Thoracic aorta (tissue), 2 donors: ENCODE measurements around the gene RPRD2. TPM values are rescaled to one million over a fixed set of nuclear protein-coding genes. Genes with fewer than 3 reads are reported as not detected.
"Not testable (repeated sequence)": the region's sequence is repeated elsewhere in the genome, so short reads cannot be mapped to it uniquely, and the experiment has no call there.

ENCODE experiments used
- ATAC-seq: fragments of 150-250 bp; one replicate; pipeline ENCODE4 v1.8.0; 2017; ENCODE audit warnings: low read depth; ENCODE audit not compliant: insufficient number of reproducible peaks, low FRiP score
- DNase-seq: peaks from one replicate; pipeline ENCODE4 v3.0.0-alpha.2; 2020; ENCODE audit warnings: low spot score
- H3K27ac ChIP-seq, 2 donors: fragments of 200-600 bp; sonication (generic); 1 replicate in 1 of 2; 2 replicates in 1 of 2; pipeline ENCODE4 v1.5.1; 2016; ENCODE audit warnings: mild to moderate bottlenecking in 2 of 2, moderate library complexity in 2 of 2
- H3K27me3 ChIP-seq: fragments of 200-600 bp; sonication (generic); replicated peaks from 2 replicates; pipeline ENCODE4 v1.6.0; 2016; ENCODE audit warnings: mild to moderate bottlenecking; ENCODE audit not compliant: insufficient read depth
- H3K36me3 ChIP-seq: fragments of 200-600 bp; sonication (generic); one replicate; pipeline ENCODE4 v1.5.1; 2016
- H3K4me1 ChIP-seq, 2 donors: fragments of 200-600 bp; sonication (generic); 1 replicate in 1 of 2; 2 replicates in 1 of 2; pipeline versions ENCODE4 v1.5.1 to v1.6.0; 2016; ENCODE audit warnings: low read depth in 2 of 2, mild to moderate bottlenecking in 1 of 2; ENCODE audit not compliant: control insufficient read depth in 1 of 2
- H3K4me3 ChIP-seq: fragments of 200-600 bp; sonication (generic); 2 replicates; pipeline ENCODE4 v1.5.1; 2016; ENCODE audit warnings: mild to moderate bottlenecking
- H3K9me3 ChIP-seq: fragments of 200-600 bp; sonication (generic); 2 replicates; pipeline ENCODE4 v1.5.1; 2016
- total RNA-seq, 2 donors: library from RNA; depleted of rRNA; stranded (reverse); fragments of >200 nt; gene quantifications; one replicate each; pipeline versions ENCODE4 v1.1.0 to v1.2.3, GENCODE V29; 2016
- TF ChIP-seq, protein P1 (sequence below): fragments of 200-600 bp; sonication (generic); IDR thresholded peaks from one replicate; pipeline ENCODE4 v1.5.1; 2019; ENCODE audit warnings: antibody characterized with exemption

Gene RPRD2
- total RNA-seq, 2 donors from 2014 or later, result 19.5 to 28.4 TPM

DNA sequence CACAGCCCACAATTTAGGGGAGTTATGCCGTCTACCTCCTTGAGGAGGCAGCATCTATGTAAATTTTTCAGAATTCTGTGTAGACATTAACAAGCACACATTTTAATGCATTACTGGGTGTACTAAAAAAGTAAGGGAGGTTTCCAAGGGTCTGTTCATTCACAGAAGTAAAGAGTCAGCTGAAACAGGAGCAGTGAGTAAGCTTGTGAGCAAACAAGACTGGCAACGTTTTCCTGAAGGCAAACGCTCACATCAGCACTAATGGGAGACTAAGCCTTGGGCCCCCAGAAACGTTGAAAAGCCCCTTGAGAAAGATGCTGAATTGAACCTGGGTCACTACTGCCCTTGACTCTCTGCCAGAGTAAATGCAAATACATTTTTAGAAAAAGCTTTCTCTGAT, 25.7 kb downstream of the RPRD2 start:
- H3K4me1 ChIP-seq, result peaks cover 11 to 12% of the 10 kb centered on the region in 2 donors
- no peak overlapping the region for H3K4me3 ChIP-seq
- TF ChIP-seq, protein P1, sequence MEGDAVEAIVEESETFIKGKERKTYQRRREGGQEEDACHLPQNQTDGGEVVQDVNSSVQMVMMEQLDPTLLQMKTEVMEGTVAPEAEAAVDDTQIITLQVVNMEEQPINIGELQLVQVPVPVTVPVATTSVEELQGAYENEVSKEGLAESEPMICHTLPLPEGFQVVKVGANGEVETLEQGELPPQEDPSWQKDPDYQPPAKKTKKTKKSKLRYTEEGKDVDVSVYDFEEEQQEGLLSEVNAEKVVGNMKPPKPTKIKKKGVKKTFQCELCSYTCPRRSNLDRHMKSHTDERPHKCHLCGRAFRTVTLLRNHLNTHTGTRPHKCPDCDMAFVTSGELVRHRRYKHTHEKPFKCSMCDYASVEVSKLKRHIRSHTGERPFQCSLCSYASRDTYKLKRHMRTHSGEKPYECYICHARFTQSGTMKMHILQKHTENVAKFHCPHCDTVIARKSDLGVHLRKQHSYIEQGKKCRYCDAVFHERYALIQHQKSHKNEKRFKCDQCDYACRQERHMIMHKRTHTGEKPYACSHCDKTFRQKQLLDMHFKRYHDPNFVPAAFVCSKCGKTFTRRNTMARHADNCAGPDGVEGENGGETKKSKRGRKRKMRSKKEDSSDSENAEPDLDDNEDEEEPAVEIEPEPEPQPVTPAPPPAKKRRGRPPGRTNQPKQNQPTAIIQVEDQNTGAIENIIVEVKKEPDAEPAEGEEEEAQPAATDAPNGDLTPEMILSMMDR, result no peak
- ATAC-seq (no peak), DNase-seq (no peak)
- H3K27ac ChIP-seq, result no peak overlapping the region
- H3K9me3 ChIP-seq, result no peaks in the 10 kb centered on the region
- no peaks in the 10 kb centered on the region for H3K36me3 ChIP-seq
- no peaks in the 10 kb centered on the region for H3K27me3 ChIP-seq

GRCh38 chr1:150392627-150393026, 28.7 kb downstream of the RPRD2 start:
- Histone ChIP-seq H3K4me1 (peaks cover 3 to 9% of the 10 kb centered on the region in 2 donors), H3K27ac (no peak overlapping the region), H3K36me3 (no peaks in the 10 kb centered on the region), H3K27me3 (no peaks in the 10 kb centered on the region), H3K4me3 (no peak overlapping the region), H3K9me3 (no peaks in the 10 kb centered on the region)
- TF ChIP-seq, protein P1, result no peak
- DNase-seq (no peak), ATAC-seq (no peak)

DNA sequence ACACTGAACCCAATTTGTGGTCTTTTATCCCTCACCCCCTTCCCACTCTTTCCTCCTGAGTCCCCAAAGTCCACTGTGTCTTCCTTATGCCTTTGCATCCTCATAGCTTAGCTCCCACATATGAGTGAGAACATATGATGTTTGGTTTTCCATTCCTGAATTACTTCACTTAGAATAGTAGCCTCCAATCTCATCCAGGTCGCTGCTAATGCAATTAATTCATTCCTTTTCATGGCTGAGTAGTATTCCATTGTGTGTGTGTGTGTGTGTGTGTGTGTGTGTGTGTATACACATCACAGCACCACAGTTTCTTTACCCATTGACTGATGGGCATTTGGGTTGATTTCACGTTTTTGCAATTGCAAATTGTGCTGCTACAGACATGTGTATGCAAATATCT, 31.2 kb downstream of the RPRD2 start:
- H3K27ac ChIP-seq, H3K4me3 ChIP-seq, H3K27me3 ChIP-seq, H3K36me3 ChIP-seq, DNase-seq, H3K9me3 ChIP-seq, H3K4me1 ChIP-seq, ATAC-seq: not testable (repeated sequence)

- H3K27ac ChIP-seq, result no peak overlapping the region
- no peak for ATAC-seq
- no peaks in the 10 kb centered on the region for H3K27me3 ChIP-seq
- no peaks in the 10 kb centered on the region for H3K9me3 ChIP-seq
- TF ChIP-seq, protein P1, result no peak
- no peak for DNase-seq
- no peak overlapping the region for H3K4me3 ChIP-seq
- H3K36me3 ChIP-seq, result no peaks in the 10 kb centered on the region
- no peaks in the 10 kb centered on the region for H3K4me1 ChIP-seq
Observed at GRCh38 chr1:150397392-150398032, 33.6 kb downstream of the RPRD2 start.

GRCh38 chr1:150404465-150404864, 40.5 kb downstream of the RPRD2 start:
- H3K9me3 ChIP-seq, result no peaks in the 10 kb centered on the region
- TF ChIP-seq, protein P1, result no peak
- DNase-seq (no peak), ATAC-seq (no peak)
- H3K27me3 ChIP-seq, result no peaks in the 10 kb centered on the region
- no peak overlapping the region for H3K27ac ChIP-seq
- H3K4me1 ChIP-seq, result peaks cover 2 to 20% of the 10 kb centered on the region in 2 donors
- no peaks in the 10 kb centered on the region for H3K36me3 ChIP-seq
- no peak overlapping the region for H3K4me3 ChIP-seq

DNA sequence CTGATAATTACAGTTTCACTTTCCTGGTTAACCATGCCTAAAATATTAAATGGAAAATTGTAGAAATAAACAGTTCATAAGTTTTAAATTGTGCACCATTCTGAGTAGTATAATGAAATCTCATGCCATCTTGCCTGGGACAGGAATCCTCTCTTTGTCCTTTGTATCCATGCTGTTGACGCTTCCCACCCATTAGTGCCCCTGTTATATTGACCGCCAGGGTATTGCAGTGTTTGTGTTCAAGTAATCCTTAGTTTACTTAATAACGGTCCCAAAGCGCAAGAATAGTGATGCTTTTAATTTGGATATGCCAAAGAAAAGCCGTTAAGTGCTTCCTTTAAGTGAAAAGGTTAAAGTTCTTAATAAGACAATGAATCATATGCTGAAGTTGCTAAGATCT, 41.7 kb downstream of the RPRD2 start:
- Histone ChIP-seq H3K27me3 (no peaks in the 10 kb centered on the region), H3K27ac (no peak overlapping the region), H3K9me3 (no peaks in the 10 kb centered on the region), H3K36me3 (no peaks in the 10 kb centered on the region), H3K4me1 (peaks cover 4 to 28% of the 10 kb centered on the region in 2 donors), H3K4me3 (no peak overlapping the region)
- ATAC-seq, result no peak
- DNase-seq, result no peak
- TF ChIP-seq, protein P1, result no peak
